Stimulated activated CD8-positive, alpha-beta memory T cell treated with anti-CD3 and anti-CD28 coated beads, Interleukin-15, amount 100 ng/mL, for 24 hours (primary cell): ENCODE measurements around the gene UGT1A1.
"Not testable (repeated sequence)": the region's sequence is repeated elsewhere in the genome, so short reads cannot be mapped to it uniquely, and the experiment has no call there.

Experiments
- DNase-seq: peaks from one replicate; pipeline ENCODE4 v3.0.0-alpha.2; 2020; ENCODE audit warnings: low read depth

UGT1A1 gene

GRCh38 chr2:233760043-233760442 lies at the start of gene UGT1A1:
TSS of gene UGT1A1 (plus strand) at chr2:233760270. CDS start at chr2:233760288, 18 bp downstream.
- DNase-seq, result no peak

GRCh38 chr2:233711312-233712008 lies 48.6 kb upstream of the UGT1A1 start:
- peak; percentile 37 for DNase-seq

- DNase-seq, result no peak
Observed at GRCh38 chr2:233712611-233713261, 47.3 kb upstream of the UGT1A1 start, which contains the start of gene UGT1A5. TSS of gene UGT1A5 (plus strand) at chr2:233712907. CDS start at chr2:233712992, 85 bp downstream.

GRCh38 chr2:233713262-233713615 lies 46.8 kb upstream of the UGT1A1 start:
- DNase-seq, result no peak

- no peak for DNase-seq
Observed at GRCh38 chr2:233714121-233714520, 45.9 kb upstream of the UGT1A1 start.

GRCh38 chr2:233718552-233718951 lies 41.5 kb upstream of the UGT1A1 start, which contains the start of gene UGT1A4:
TSS of gene UGT1A4 (plus strand) at chr2:233718736. CDS start at chr2:233718821, 85 bp downstream.
- no peak for DNase-seq

- no peak for DNase-seq
Observed at GRCh38 chr2:233728723-233729301, 31.3 kb upstream of the UGT1A1 start, which contains the start of gene UGT1A3. TSS of gene UGT1A3 (plus strand) at chr2:233729042. CDS start at chr2:233729127, 85 bp downstream.

GRCh38 chr2:233736868-233737653 lies 23.0 kb upstream of the UGT1A1 start:
- DNase-seq, result not testable (repeated sequence)

- DNase-seq, result no peak
Observed at GRCh38 chr2:233740870-233741269, 19.2 kb upstream of the UGT1A1 start.

- DNase-seq, result no peak
Observed at GRCh38 chr2:233743464-233744259, 16.4 kb upstream of the UGT1A1 start.

- DNase-seq, result no peak
Observed at GRCh38 chr2:233745073-233745755, 14.9 kb upstream of the UGT1A1 start.

GRCh38 chr2:233745838-233746237 lies 14.2 kb upstream of the UGT1A1 start:
- DNase-seq, result not testable (repeated sequence)

GRCh38 chr2:233746475-233747282 lies 13.4 kb upstream of the UGT1A1 start:
- DNase-seq, result no peak

GRCh38 chr2:233747283-233747544 lies 12.9 kb upstream of the UGT1A1 start:
- no peak for DNase-seq

- not testable (repeated sequence) for DNase-seq
Observed at GRCh38 chr2:233750689-233751088, 9.4 kb upstream of the UGT1A1 start.

GRCh38 chr2:233751212-233752009 lies 8.7 kb upstream of the UGT1A1 start:
- DNase-seq, result not testable (repeated sequence)

GRCh38 chr2:233754872-233755611 lies 5.0 kb upstream of the UGT1A1 start:
- no peak for DNase-seq

- no peak for DNase-seq
Observed at GRCh38 chr2:233756429-233757081, 3.5 kb upstream of the UGT1A1 start.
